Measurements from ENCODE around the gene OVOL1.
"Not testable (repeated sequence)": the region's sequence is repeated elsewhere in the genome, so short reads cannot be mapped to it uniquely, and the experiment has no call there.

Gene OVOL1

GRCh38 chr11:65814986-65815565, 28.2 kb downstream of the OVOL1 start:
- no peak for DNase-seq (ENCODE audit: low read depth, low spot score)

DNA sequence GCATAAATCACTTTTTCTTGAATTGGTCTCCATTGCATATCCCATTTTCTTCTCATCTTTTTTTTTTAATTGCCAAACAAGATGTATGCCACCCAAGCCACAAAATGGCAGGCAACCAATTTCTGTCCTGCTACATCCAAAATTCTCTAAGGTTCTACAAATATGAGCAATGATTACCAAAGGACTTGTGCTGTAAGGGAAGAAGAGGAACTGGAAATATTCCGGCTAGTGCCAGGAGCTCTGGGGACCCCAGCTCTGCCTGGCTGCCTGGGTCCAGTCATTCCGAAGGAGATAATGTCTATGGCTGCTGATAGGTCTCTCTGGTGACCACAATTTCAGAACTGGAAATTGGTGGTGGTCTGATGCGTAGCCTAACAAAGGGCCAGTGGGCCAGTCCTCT, 29.8 kb downstream of the OVOL1 start:
- no peak for DNase-seq (ENCODE audit: low read depth, low spot score)

- no peak for DNase-seq (ENCODE audit: low read depth, low spot score)
Measured at GRCh38 chr11:65817312-65817834, 30.5 kb downstream of the OVOL1 start.

- peak; percentile 93 for DNase-seq (ENCODE audit: low read depth, low spot score)
Measured at GRCh38 chr11:65817835-65818680, 31.2 kb downstream of the OVOL1 start.

DNA sequence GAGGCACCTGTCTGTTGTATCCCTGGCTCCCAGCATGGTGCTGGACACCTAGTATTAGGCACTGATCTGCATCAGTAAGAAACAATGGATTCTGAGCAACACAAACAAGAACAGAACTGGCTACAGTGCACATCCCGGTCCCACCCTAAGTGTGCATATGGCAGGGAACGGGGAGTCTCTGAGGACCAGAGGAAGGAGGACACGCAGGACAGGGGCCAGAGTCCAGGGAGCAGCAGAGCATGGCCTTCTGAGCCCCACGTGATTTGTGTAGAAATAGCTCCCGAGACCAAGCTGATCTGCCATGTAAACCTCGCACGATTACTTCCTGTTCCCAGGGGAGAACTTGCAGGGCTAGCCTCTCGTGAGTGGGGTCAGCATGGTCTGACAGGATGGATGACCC, 34.2 kb downstream of the OVOL1 start:
- no peak for DNase-seq (ENCODE audit: low read depth, low spot score)

GRCh38 chr11:65822776-65823528, 36.1 kb downstream of the OVOL1 start:
- DNase-seq (ENCODE audit: low read depth, low spot score) = no peak

DNA sequence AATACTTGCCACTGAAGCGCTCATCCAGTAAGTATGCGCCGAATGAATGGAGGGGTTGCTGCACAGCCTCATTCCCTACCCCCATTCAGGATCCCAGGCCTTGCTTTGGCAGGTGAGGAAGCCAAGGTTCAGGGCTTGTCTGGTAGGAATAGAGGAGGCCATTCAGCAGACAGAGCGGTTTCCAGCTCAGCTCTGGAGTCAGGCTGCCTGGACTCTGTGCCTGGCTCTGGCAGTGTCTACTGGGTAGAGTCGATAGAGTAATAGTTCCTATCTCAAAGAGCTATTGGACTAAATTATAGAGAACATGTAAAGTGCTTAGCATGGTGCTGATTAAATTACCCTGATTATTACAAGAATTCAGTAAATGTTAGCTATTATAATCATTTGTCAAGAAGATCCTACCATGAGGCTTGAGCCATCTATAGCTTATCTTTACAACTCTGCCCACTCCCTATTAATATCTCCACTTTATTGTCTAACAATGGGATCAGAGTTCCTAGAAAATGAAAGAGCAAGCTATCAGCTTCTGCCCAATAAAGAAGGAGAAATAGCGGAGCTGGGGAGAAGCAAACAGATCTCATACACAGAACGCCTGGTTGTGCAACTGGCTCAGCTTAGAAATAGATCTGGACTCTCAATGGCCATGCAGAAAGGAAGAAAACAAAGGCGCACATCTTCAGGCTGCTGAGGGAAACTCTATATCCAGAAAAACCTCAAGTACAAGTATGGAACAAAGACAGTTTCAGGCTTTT, 40.3 kb downstream of the OVOL1 start:
- no peak for DNase-seq (ENCODE audit: low read depth, low spot score)

DNA sequence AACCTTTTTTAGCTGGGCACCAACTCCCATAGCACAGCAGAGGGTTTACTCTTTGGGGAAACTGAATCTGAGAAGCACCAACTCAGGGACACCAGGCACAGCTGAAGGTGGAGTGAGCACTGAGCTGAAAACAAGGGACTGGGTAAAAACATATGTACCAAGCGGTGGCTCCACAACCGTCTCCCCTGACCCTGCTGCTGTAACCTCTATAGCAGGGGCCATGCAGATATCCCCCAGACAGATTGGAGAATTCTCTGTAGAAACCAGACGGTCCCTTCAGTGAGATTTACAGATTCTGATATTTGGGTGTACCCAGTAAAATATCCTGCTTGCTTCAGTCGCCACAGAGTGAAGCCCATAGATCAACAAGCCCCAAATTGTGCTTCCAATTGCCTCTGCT, 42.6 kb downstream of the OVOL1 start:
- DNase-seq (ENCODE audit: low read depth, low spot score) = no peak

DNA sequence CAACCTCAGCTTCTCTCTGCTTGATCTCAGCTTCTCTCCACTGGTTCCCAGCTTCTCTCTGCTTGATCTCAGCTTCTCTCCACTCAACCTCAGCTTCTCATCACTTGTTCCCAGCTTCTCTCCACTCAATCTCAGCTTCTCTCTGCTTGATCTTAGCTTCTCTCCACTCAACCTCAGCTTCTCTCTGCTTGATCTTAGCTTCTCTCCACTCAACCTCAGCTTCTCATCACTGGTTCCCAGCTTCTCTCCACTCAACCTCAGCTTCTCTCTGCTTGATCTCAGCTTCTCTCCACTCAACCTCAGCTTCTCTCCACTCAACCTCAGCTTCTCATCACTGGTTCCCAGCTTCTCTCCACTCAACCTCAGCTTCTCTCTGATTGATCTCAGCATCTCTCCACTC, 45.4 kb downstream of the OVOL1 start:
- DNase-seq (ENCODE audit: low read depth, low spot score) = not testable (repeated sequence)

DNA sequence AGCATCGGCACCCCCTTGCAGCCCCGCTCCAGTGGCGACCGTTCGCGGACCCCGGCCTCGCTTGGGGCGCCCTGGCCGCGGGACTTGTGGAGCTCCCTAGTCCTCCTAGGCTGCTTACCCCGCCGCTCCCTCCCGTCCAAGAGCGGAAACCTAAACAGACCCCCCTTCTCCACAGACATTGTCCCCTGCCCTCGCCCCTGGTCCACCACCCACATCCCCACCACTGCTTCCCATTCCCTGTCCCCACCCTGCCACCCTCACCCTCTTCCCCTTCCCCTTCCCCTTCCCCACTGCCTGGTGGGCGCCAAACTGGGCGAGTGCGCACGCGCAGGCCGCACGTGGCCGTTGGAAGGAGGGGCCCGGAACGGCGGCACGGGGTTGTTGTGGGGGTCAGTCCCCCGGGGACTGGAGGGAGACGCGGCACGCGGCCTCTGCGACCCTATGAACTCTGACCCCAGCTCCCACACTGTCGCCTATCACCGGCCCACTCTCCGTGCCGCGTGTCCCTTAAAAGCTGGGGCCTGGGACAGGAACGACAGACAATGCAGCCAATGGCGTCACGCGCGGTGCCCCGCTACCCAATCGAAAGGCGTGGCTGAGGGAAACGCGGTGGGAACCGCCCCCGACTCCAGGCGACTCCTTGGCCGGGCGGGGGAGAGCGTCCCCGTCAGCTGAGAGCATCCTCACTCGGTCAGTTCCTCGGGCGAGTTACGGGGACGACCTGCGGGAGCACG, 46.6 kb downstream of the OVOL1 start, which contains the start of gene SNX32:
Gene SNX32 (plus strand): TSS at position 667 of the 734 bp plus-strand sequence. CDS start 103 bp downstream, outside the sequence.
- DNase-seq (ENCODE audit: low read depth, low spot score) = peak; percentile 97

- no peak for DNase-seq (ENCODE audit: low read depth, low spot score)
Measured at GRCh38 chr11:65834202-65834601, 47.3 kb downstream of the OVOL1 start.

- no peak for DNase-seq (ENCODE audit: low read depth, low spot score)
Measured at GRCh38 chr11:65842144-65842543, 55.3 kb downstream of the OVOL1 start.

DNA sequence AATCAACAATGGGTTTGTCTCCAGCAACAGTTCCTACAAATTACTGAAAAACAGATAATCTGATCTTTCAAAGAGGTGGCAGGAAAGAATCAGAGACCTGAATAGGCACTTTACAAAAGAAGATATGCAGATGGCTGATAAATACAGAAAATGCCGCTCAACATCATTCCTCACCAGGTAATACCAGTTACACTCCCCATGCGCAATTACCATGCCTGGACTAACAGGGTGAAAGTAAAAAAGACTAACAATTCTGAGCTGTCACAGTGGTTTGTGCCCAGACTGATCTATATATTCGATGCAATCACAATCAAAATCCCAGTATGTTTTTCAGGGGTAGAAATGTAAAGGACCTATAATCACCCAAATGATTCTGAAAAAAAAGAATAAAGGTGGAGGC, 56.9 kb downstream of the OVOL1 start:
- DNase-seq (ENCODE audit: low read depth, low spot score) = no peak

DNA sequence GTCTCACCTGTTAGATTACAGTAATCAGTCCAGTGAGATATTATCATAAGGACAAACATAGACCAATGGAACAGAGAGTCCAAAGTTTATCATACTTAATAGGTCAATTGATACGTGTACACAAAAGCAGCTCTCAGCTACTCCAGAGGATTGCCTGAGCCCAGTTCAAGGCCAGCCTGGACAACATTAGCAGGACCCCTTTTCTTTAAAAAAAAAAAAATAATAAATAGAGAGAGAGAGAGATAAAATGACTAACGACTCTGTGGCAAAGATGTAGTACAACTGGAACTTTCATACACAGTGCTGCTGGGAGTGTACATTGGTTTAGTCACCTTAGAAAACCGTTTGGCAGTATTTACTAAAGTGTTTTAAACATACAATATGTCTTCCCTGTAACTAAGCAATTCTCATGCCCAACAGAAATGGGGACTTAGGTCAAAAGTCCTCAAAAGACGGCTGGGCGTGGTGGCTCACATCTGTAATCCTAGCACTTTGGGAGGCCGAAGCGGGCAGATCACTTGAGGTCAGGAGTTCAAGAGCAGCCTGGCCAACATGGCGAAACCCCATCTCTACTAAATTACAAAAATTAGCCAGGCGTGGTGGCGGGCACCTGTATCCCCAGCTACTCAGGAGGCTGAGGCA, 57.5 kb downstream of the OVOL1 start:
- DNase-seq (ENCODE audit: low read depth, low spot score) = no peak
